Measurements from ENCODE around the gene LPAR2.

- TF ChIP-seq, protein P1, sequence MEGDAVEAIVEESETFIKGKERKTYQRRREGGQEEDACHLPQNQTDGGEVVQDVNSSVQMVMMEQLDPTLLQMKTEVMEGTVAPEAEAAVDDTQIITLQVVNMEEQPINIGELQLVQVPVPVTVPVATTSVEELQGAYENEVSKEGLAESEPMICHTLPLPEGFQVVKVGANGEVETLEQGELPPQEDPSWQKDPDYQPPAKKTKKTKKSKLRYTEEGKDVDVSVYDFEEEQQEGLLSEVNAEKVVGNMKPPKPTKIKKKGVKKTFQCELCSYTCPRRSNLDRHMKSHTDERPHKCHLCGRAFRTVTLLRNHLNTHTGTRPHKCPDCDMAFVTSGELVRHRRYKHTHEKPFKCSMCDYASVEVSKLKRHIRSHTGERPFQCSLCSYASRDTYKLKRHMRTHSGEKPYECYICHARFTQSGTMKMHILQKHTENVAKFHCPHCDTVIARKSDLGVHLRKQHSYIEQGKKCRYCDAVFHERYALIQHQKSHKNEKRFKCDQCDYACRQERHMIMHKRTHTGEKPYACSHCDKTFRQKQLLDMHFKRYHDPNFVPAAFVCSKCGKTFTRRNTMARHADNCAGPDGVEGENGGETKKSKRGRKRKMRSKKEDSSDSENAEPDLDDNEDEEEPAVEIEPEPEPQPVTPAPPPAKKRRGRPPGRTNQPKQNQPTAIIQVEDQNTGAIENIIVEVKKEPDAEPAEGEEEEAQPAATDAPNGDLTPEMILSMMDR (IDR thresholded peaks at IDR 0.05), result no peak
- TF ChIP-seq POLR2AphosphoS5 (IDR thresholded peaks at IDR 0.05), result peak in 2 of 3 donors; percentile 10 to 55
- no peak for TF ChIP-seq EP300 (IDR thresholded peaks at IDR 0.05)
- TF ChIP-seq POLR2A (IDR thresholded peaks at IDR 0.05), result no peak
Measured at GRCh38 chr19:19668230-19669012, 40.4 kb upstream of the LPAR2 start, which contains the start of gene ZNF101.
